IPS-NIHi7 (cell line): ENCODE data around the gene CST11.

Experiments used
- DNase-seq: peaks from one replicate; pipeline ENCODE4 v3.0.0; 2012; ENCODE audit warnings: mixed read lengths; ENCODE audit errors: extremely low spot score

The CST11 gene

GRCh38 chr20:23419995-23420901, 32.4 kb downstream of the CST11 start:
- no peak for DNase-seq

- DNase-seq, result no peak
Measured at GRCh38 chr20:23419657-23419994, 33.0 kb downstream of the CST11 start.

GRCh38 chr20:23417861-23418260, 34.8 kb downstream of the CST11 start:
- DNase-seq, result no peak

- DNase-seq, result no peak
Measured at GRCh38 chr20:23415959-23416583, 36.6 kb downstream of the CST11 start.

- DNase-seq, result no peak
Measured at GRCh38 chr20:23415555-23415954, 37.1 kb downstream of the CST11 start.

GRCh38 chr20:23414526-23415188, 38.0 kb downstream of the CST11 start:
- DNase-seq, result no peak

- no peak for DNase-seq
Measured at GRCh38 chr20:23413862-23414422, 38.7 kb downstream of the CST11 start.

GRCh38 chr20:23412026-23412425, 40.6 kb downstream of the CST11 start:
- DNase-seq, result no peak

GRCh38 chr20:23410916-23411695, 41.6 kb downstream of the CST11 start:
- DNase-seq, result no peak

- no peak for DNase-seq
Measured at GRCh38 chr20:23409800-23410199, 42.9 kb downstream of the CST11 start.

- DNase-seq, result no peak
Measured at GRCh38 chr20:23408957-23409356, 43.7 kb downstream of the CST11 start.

GRCh38 chr20:23407781-23408464, 44.8 kb downstream of the CST11 start:
- DNase-seq, result no peak

GRCh38 chr20:23406880-23407279, 45.8 kb downstream of the CST11 start:
- DNase-seq, result no peak

- DNase-seq, result no peak
Measured at GRCh38 chr20:23404196-23404595, 48.5 kb downstream of the CST11 start.

- DNase-seq, result no peak
Measured at GRCh38 chr20:23403751-23404150, 48.9 kb downstream of the CST11 start.

- DNase-seq, result no peak
Measured at GRCh38 chr20:23401051-23401450, 51.6 kb downstream of the CST11 start.
